K562 (cell line): Measurements from ENCODE around the gene SUCLG1. TPM values are rescaled to one million over a fixed set of nuclear protein-coding genes. Genes with fewer than 3 reads are reported as not detected.

ENCODE experiments used
- ATAC-seq: fragments of 200-7000 bp; cut with Tn5 transposase; 3 replicates; pipeline ENCODE4 v1.9.1; 2020; ENCODE audit warnings: moderate library complexity
- BruUV-seq: library from RNA; stranded (reverse); fragments of 400-500 nt; replicated peaks from 2 replicates; lab custom pipeline; 2021; lab: Mats Ljungman, UMichigan
- CTCF ChIA-PET: fragments of 300-600 bp; formaldehyde crosslinking; extraction: SDS; loops from one replicate; lab custom pipeline; 2021; ENCODE audit warnings: low intra/inter-chr PET ratio; lab: Yijun Ruan, JAX
- POLR2A ChIA-PET: fragments of 300-600, 350-650 bp; sonication (Branson Sonifier 250); formaldehyde crosslinking; extraction: SDS; loops from one replicate; lab custom pipeline; 2021; ENCODE audit warnings: antibody characterized with exemption, inconsistent platforms; lab: Yijun Ruan, JAX
- DNase-seq, 4 experiments: peaks; one replicate each; pipeline versions ENCODE4 v3.0.0 to v3.0.0-alpha.2; 2011 to 2018; ENCODE audit warnings: low spot score in 3 of 4, mixed read lengths in 3 of 4; ENCODE audit errors: extremely low read depth in 1 of 4
- FAIRE-seq: peaks from 2 replicates; lab custom pipeline; 2011; peaks lifted over from hg19 to GRCh38; lab: Jason Lieb, UNC
- H2AFZ ChIP-seq: 2 replicates; pipeline ENCODE4 v1.6.0; 2011; ENCODE audit warnings: low read depth, low read length, control low read depth, inconsistent platforms
- H3K27ac ChIP-seq: fragments of 200-600 bp; 3 replicates; pipeline ENCODE4 v1.8.0; 2011; ENCODE audit warnings: low read depth, mild to moderate bottlenecking, control low read depth, inconsistent platforms, low read length, moderate library complexity, mixed read lengths; ENCODE audit errors: extremely low read depth
- H3K27me3 ChIP-seq, 2 experiments: fragments of 300-600 bp in 1 of 2; 2 replicates in 1 of 2; 3 replicates in 1 of 2; pipeline versions ENCODE4 v1.6.0 to v1.8.0; 2011; ENCODE audit warnings: inconsistent platforms in 2 of 2, low read length in 2 of 2, mild to moderate bottlenecking in 1 of 2, mixed read lengths in 1 of 2, moderate library complexity in 1 of 2; ENCODE audit not compliant: control insufficient read depth in 2 of 2, insufficient read depth in 2 of 2
- H3K36me3 ChIP-seq: fragments of 300-600 bp; 3 replicates; pipeline ENCODE4 v1.8.0; 2011; ENCODE audit warnings: mild to moderate bottlenecking, low read length, inconsistent platforms; ENCODE audit not compliant: control insufficient read depth, insufficient read depth
- H3K4me1 ChIP-seq, 2 experiments: fragments of 200-600 bp in 1 of 2; replicated peaks in 1 of 2; 2 replicates in 1 of 2; 3 replicates in 1 of 2; pipeline versions ENCODE4 v1.5.1 to v1.8.0; 2011; ENCODE audit warnings: inconsistent platforms in 2 of 2, low read length in 2 of 2, mild to moderate bottlenecking in 1 of 2, mixed read lengths in 1 of 2, moderate library complexity in 1 of 2; ENCODE audit not compliant: control insufficient read depth in 2 of 2, insufficient read depth in 2 of 2
- H3K4me2 ChIP-seq: 2 replicates; pipeline ENCODE4 v1.6.1; 2011; ENCODE audit warnings: low read length, control low read depth, inconsistent platforms, mixed read lengths; ENCODE audit not compliant: insufficient read depth
- H3K4me3 ChIP-seq: fragments of 200-600 bp; sonication (generic), shearing (Covaris generic); 2 replicates; pipeline ENCODE4 v1.5.1; 2016; ENCODE audit warnings: control low read depth, inconsistent platforms
- H3K79me2 ChIP-seq: fragments of 200-600 bp; 3 replicates; pipeline ENCODE4 v1.8.0; 2011; ENCODE audit warnings: low read length, inconsistent platforms; ENCODE audit not compliant: control insufficient read depth, insufficient read depth
- H3K9ac ChIP-seq, 2 experiments: 2 replicates each; pipeline versions ENCODE4 v1.6.0 to v1.6.1; 2011; ENCODE audit warnings: low read depth in 2 of 2, low read length in 2 of 2, control low read depth in 1 of 2, inconsistent platforms in 1 of 2, mild to moderate bottlenecking in 1 of 2, mixed read lengths in 1 of 2; ENCODE audit not compliant: insufficient read depth in 1 of 2
- H3K9me1 ChIP-seq: one replicate; pipeline ENCODE4 v1.6.0; 2011; ENCODE audit warnings: inconsistent platforms, mild to moderate bottlenecking, low read length, moderate library complexity; ENCODE audit not compliant: control insufficient read depth, insufficient read depth
- H3K9me3 ChIP-seq: replicated peaks from 2 replicates; pipeline ENCODE4 v1.5.1; 2011; ENCODE audit warnings: low read depth, low read length, inconsistent platforms; ENCODE audit not compliant: control insufficient read depth, insufficient read depth
- H4K20me1 ChIP-seq: replicated peaks from 2 replicates; pipeline ENCODE4 v1.6.1; 2011; ENCODE audit warnings: low read length, inconsistent platforms, mixed read lengths; ENCODE audit not compliant: control insufficient read depth, insufficient read depth
- MAFG ChIP-seq: fragments of 450-650 bp; conservative IDR thresholded peaks from 2 replicates; pipeline ENCODE4 v1.6.1; 2016; ENCODE audit warnings: missing genetic modification characterization, missing compliant biosample characterization
- SIN3A ChIP-seq, 2 experiments: fragments of 150-350 bp in 1 of 2; IDR thresholded peaks; 2 replicates each; pipeline ENCODE4 v1.6.1; 2011 to 2016; ENCODE audit warnings: borderline replicate concordance in 2 of 2, low read depth in 2 of 2, low read length in 2 of 2, mild to moderate bottlenecking in 2 of 2, moderate library complexity in 2 of 2; ENCODE audit not compliant: control insufficient read depth in 1 of 2
- SMARCE1 ChIP-seq: fragments of 450-650 bp; IDR thresholded peaks from 2 replicates; pipeline ENCODE4 v1.7.1; 2016; ENCODE audit warnings: mild to moderate bottlenecking
- XRCC3 ChIP-seq: fragments of 450-650 bp; IDR thresholded peaks from 2 replicates; pipeline ENCODE4 v1.6.1; 2017; ENCODE audit warnings: mild to moderate bottlenecking, moderate library complexity
- ZNF134 ChIP-seq: fragments of 250-450 bp; sonication (Bioruptor Pico); conservative IDR thresholded peaks from 2 replicates; pipeline ENCODE4 v1.4.0; 2020
- ZNF184 ChIP-seq: sonication (generic); formaldehyde crosslinking; IDR thresholded peaks from 2 replicates; pipeline ENCODE4 v1.5.0; 2020; ENCODE audit warnings: missing genetic modification reagents
- WGBS: fragments of 100-300 bp; shearing (Covaris generic); methylation state at CpG from one replicate; pipeline ENCODE4 v1.1.6; 2016; ENCODE audit warnings: low coverage, mixed read lengths; ENCODE audit not compliant: insufficient coverage; ENCODE audit errors: missing lambda C conversion rate; 5-methylcytosine and 5-hydroxymethylcytosine counted together
- in situ Hi-C: fragments of 300-500 bp; cut with MboI; formaldehyde crosslinking; loops from 4 replicates; pipeline ENCODE4 v1.15.0; 2018; ENCODE audit warnings: inconsistent platforms, mixed read lengths
- intact Hi-C: fragments of 100-400 bp; cut with micrococcal nuclease; formaldehyde crosslinking; loops from 2 replicates; pipeline ENCODE4 v1.14.2; 2022
- polyA plus RNA-seq, 8 experiments: library from polyadenylated mRNA; depleted of rRNA in 4 of 8; stranded (reverse) in 5 of 8; unstranded in 3 of 8; fragments of >200 nt; fragmentation: Nextera tagmentation in 2 of 8; fragmentation: Illumina TruSeq in 1 of 8; extraction: Ambion mirVana in 2 of 8; extraction: Trizol in 1 of 8; gene quantifications; 2 replicates each; pipeline versions ENCODE4 v1.2.1 to v1.2.3, GENCODE V29; 2011 to 2014; ENCODE audit warnings: inconsistent platforms in 1 of 8, missing spikeins in 1 of 8
- total RNA-seq, 7 experiments: library from RNA; depleted of rRNA in 6 of 7; stranded (reverse); fragments of >200 nt in 6 of 7; fragmentation: Illumina TruSeq in 2 of 7; extraction: Trizol in 2 of 7; gene quantifications; 2 replicates each; pipeline versions ENCODE4 v1.2.1 to v1.2.3, GENCODE V29; 2011 to 2021; ENCODE audit warnings: low replicate concordance in 1 of 7
- TF ChIP-seq, protein P1 (sequence below): fragments of 250-450 bp; sonication (Bioruptor Pico); IDR thresholded peaks from 2 replicates; pipeline ENCODE4 v1.4.0; 2020
- TF ChIP-seq, protein P2 (sequence below): fragments of 250-450 bp; sonication (Bioruptor Pico); IDR thresholded peaks from 2 replicates; pipeline ENCODE4 v1.5.0; 2021
- TF ChIP-seq, protein P3 (sequence below), 2 experiments: IDR thresholded peaks; 2 replicates each; pipeline ENCODE4 v1.6.1; 2012; ENCODE audit warnings: improper control_type of control experiment in 2 of 2, low read depth in 2 of 2, low read length in 2 of 2, borderline replicate concordance in 1 of 2

Gene SUCLG1
- total and polyA plus RNA-seq, 9 of the 15 experiments (the other 6 are each of a cell fraction or from before 2014, with no cell fraction given) = 90.5 to 325 (median 115) TPM

DNA sequence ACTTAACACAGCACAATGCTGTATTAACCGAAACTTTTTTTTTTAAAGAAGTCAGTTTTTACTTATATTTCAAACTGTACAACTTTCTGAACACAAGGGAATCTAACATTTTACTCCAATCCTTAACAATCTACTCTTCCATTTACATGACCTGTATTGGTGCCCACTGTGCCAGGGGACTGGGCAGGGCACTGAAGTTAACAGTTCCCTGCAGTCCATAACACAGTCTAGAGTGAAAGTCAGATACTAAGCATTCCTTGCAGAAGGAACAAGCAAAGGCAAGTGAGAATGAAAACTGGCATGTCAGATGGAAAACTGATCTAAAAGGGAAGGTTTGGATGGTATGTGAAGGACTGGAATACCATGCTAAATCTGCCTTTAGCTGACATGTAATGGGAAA lies 29.8 kb downstream of the SUCLG1 start:
- BruUV-seq = no TSS peak
- in situ Hi-C loops = no loop called here
- POLR2A ChIA-PET = no interaction called here
- Histone ChIP-seq H3K27ac (no peak overlapping the region), H3K4me2 (no peak overlapping the region), H3K4me1 (no peaks in the 10 kb centered on the region), H3K4me3 (no peak overlapping the region)
- intact Hi-C loops = no loop called here
- no peak for FAIRE-seq
- DNase-seq = no peak
- TF ChIP-seq SMARCE1 = no peak
- TF ChIP-seq, protein P1, sequence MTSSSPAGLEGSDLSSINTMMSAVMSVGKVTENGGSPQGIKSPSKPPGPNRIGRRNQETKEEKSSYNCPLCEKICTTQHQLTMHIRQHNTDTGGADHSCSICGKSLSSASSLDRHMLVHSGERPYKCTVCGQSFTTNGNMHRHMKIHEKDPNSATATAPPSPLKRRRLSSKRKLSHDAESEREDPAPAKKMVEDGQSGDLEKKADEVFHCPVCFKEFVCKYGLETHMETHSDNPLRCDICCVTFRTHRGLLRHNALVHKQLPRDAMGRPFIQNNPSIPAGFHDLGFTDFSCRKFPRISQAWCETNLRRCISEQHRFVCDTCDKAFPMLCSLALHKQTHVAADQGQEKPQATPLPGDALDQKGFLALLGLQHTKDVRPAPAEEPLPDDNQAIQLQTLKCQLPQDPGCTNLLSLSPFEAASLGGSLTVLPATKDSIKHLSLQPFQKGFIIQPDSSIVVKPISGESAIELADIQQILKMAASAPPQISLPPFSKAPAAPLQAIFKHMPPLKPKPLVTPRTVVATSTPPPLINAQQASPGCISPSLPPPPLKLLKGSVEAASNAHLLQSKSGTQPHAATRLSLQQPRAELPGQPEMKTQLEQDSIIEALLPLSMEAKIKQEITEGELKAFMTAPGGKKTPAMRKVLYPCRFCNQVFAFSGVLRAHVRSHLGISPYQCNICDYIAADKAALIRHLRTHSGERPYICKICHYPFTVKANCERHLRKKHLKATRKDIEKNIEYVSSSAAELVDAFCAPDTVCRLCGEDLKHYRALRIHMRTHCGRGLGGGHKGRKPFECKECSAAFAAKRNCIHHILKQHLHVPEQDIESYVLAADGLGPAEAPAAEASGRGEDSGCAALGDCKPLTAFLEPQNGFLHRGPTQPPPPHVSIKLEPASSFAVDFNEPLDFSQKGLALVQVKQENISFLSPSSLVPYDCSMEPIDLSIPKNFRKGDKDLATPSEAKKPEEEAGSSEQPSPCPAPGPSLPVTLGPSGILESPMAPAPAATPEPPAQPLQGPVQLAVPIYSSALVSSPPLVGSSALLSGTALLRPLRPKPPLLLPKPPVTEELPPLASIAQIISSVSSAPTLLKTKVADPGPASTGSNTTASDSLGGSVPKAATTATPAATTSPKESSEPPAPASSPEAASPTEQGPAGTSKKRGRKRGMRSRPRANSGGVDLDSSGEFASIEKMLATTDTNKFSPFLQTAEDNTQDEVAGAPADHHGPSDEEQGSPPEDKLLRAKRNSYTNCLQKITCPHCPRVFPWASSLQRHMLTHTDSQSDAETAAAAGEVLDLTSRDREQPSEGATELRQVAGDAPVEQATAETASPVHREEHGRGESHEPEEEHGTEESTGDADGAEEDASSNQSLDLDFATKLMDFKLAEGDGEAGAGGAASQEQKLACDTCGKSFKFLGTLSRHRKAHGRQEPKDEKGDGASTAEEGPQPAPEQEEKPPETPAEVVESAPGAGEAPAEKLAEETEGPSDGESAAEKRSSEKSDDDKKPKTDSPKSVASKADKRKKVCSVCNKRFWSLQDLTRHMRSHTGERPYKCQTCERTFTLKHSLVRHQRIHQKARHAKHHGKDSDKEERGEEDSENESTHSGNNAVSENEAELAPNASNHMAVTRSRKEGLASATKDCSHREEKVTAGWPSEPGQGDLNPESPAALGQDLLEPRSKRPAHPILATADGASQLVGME (CRISPR knock-in tag) = no peak
- TF ChIP-seq XRCC3 = no peak
- TF ChIP-seq, protein P2, sequence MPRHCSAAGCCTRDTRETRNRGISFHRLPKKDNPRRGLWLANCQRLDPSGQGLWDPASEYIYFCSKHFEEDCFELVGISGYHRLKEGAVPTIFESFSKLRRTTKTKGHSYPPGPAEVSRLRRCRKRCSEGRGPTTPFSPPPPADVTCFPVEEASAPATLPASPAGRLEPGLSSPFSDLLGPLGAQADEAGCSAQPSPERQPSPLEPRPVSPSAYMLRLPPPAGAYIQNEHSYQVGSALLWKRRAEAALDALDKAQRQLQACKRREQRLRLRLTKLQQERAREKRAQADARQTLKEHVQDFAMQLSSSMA (CRISPR knock-in tag) = no peak
- TF ChIP-seq ZNF134 (CRISPR knock-in tag) = no peak
- TF ChIP-seq ZNF184 = no peak
- TF ChIP-seq, protein P3, sequence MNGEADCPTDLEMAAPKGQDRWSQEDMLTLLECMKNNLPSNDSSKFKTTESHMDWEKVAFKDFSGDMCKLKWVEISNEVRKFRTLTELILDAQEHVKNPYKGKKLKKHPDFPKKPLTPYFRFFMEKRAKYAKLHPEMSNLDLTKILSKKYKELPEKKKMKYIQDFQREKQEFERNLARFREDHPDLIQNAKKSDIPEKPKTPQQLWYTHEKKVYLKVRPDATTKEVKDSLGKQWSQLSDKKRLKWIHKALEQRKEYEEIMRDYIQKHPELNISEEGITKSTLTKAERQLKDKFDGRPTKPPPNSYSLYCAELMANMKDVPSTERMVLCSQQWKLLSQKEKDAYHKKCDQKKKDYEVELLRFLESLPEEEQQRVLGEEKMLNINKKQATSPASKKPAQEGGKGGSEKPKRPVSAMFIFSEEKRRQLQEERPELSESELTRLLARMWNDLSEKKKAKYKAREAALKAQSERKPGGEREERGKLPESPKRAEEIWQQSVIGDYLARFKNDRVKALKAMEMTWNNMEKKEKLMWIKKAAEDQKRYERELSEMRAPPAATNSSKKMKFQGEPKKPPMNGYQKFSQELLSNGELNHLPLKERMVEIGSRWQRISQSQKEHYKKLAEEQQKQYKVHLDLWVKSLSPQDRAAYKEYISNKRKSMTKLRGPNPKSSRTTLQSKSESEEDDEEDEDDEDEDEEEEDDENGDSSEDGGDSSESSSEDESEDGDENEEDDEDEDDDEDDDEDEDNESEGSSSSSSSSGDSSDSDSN (IDR thresholded peaks at IDR 0.05; ENCODE audit: borderline replicate concordance in 1 of 2, low read depth in 2 of 2, low read length in 2 of 2) = no peak
- TF ChIP-seq SIN3A (IDR thresholded peaks at IDR 0.05; ENCODE audit: borderline replicate concordance in 2 of 2, control insufficient read depth in 1 of 2, low read depth in 2 of 2, low read length in 2 of 2) = no peak
- TF ChIP-seq MAFG (tag) = no peak
- TF ChIP-seq, all 486 proteins: peak for 0
- no peak overlapping the region for H3K9ac ChIP-seq
- no peak for ATAC-seq
- WGBS = 100% methylated on average over 1 of the region's 1 CpG
- H4K20me1 ChIP-seq = no peaks in the 10 kb centered on the region
- H2AFZ ChIP-seq = no peak overlapping the region
- CTCF ChIA-PET = no interaction called here
- peaks cover 3% of the 10 kb centered on the region for H3K9me1 ChIP-seq
- H3K79me2 ChIP-seq = no peaks in the 10 kb centered on the region
- no peaks in the 10 kb centered on the region for H3K27me3 ChIP-seq
- H3K36me3 ChIP-seq = peaks cover 89% of the 10 kb centered on the region
- no peaks in the 10 kb centered on the region for H3K9me3 ChIP-seq
